WERI-Rb-1 (cell line): ENCODE data around the gene PLAGL1.

Source experiments
- DNase-seq: peaks from one replicate; pipeline ENCODE4 v3.0.0-alpha.2; 2020
- H3K27ac ChIP-seq: fragments of 250-450 bp; sonication (Bioruptor Pico); 2 replicates; pipeline ENCODE4 v1.5.1; 2020; ENCODE audit warnings: mild to moderate bottlenecking, moderate library complexity
- H3K27me3 ChIP-seq: fragments of 250-450 bp; sonication (Bioruptor Pico); 2 replicates; pipeline ENCODE4 v1.5.1; 2021; ENCODE audit warnings: mild to moderate bottlenecking, low read depth, moderate library complexity; ENCODE audit not compliant: insufficient read depth, severe bottlenecking
- H3K36me3 ChIP-seq: fragments of 250-450 bp; sonication (Bioruptor Pico); 2 replicates; pipeline ENCODE4 v1.5.1; 2020; ENCODE audit warnings: mild to moderate bottlenecking, moderate library complexity
- H3K4me3 ChIP-seq: 2 replicates; pipeline ENCODE4 v1.5.1; 2011; ENCODE audit warnings: low read depth, mild to moderate bottlenecking, control low read depth, low read length
- H3K9me3 ChIP-seq: fragments of 250-450 bp; sonication (Bioruptor Pico); 2 replicates; pipeline ENCODE4 v1.5.1; 2021; ENCODE audit warnings: mild to moderate bottlenecking, moderate library complexity; ENCODE audit not compliant: severe bottlenecking
- TF ChIP-seq, protein P1 (sequence below): IDR thresholded peaks from 2 replicates; pipeline ENCODE4 v1.5.1; 2011; ENCODE audit warnings: low read depth, mild to moderate bottlenecking, control low read depth, inconsistent platforms, low read length

The PLAGL1 gene

GRCh38 chr6:144033816-144034735 lies 26.0 kb upstream of the PLAGL1 start:
- no peaks in the 10 kb centered on the region for H3K36me3 ChIP-seq
- H3K27me3 ChIP-seq: no peaks in the 10 kb centered on the region
- no peak overlapping the region for H3K27ac ChIP-seq
- no peak for DNase-seq
- H3K4me3 ChIP-seq: no peak overlapping the region
- H3K9me3 ChIP-seq: no peaks in the 10 kb centered on the region
- TF ChIP-seq, protein P1, sequence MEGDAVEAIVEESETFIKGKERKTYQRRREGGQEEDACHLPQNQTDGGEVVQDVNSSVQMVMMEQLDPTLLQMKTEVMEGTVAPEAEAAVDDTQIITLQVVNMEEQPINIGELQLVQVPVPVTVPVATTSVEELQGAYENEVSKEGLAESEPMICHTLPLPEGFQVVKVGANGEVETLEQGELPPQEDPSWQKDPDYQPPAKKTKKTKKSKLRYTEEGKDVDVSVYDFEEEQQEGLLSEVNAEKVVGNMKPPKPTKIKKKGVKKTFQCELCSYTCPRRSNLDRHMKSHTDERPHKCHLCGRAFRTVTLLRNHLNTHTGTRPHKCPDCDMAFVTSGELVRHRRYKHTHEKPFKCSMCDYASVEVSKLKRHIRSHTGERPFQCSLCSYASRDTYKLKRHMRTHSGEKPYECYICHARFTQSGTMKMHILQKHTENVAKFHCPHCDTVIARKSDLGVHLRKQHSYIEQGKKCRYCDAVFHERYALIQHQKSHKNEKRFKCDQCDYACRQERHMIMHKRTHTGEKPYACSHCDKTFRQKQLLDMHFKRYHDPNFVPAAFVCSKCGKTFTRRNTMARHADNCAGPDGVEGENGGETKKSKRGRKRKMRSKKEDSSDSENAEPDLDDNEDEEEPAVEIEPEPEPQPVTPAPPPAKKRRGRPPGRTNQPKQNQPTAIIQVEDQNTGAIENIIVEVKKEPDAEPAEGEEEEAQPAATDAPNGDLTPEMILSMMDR: no peak

- no peak overlapping the region for H3K4me3 ChIP-seq
- no peaks in the 10 kb centered on the region for H3K36me3 ChIP-seq
- TF ChIP-seq, protein P1: no peak
- no peak overlapping the region for H3K27ac ChIP-seq
- H3K9me3 ChIP-seq: no peaks in the 10 kb centered on the region
- H3K27me3 ChIP-seq: no peaks in the 10 kb centered on the region
- no peak for DNase-seq
Observed at GRCh38 chr6:144029452-144029851, 21.4 kb upstream of the PLAGL1 start.

DNA sequence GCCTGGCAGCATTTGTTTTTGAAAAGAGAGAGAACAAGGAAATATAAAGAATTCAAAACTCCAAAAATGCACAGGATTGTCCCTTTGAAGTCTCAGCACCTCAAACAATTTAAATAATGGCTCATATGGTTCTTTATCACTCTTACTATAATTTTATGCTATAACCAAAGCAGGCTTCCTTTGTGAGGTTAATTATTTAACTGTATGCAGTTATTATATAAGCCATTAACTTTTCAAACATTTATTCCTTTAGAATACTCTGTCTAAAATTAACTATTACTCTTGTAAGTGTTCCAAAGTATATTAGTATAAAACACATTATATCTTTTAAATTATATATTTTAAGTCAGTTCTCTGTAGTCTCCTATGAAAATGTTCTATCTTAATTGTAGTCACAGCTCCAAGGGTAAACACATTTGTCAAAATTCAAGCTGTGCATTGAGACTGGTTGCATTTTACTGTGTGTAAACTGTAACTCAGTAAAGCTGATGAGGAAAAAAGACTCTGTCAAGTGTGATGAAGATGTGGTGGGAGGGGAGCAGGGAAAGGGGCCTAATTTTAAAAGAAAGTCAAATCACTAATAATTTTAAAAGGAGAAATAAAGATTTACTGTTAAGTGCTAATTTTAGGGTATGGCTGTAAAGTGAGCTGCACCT lies 20.0 kb upstream of the PLAGL1 start:
- Histone ChIP-seq H3K4me3 (no peak overlapping the region), H3K36me3 (no peaks in the 10 kb centered on the region), H3K9me3 (no peaks in the 10 kb centered on the region), H3K27me3 (no peaks in the 10 kb centered on the region), H3K27ac (no peak overlapping the region)
- DNase-seq: no peak
- TF ChIP-seq, protein P1: no peak

DNA sequence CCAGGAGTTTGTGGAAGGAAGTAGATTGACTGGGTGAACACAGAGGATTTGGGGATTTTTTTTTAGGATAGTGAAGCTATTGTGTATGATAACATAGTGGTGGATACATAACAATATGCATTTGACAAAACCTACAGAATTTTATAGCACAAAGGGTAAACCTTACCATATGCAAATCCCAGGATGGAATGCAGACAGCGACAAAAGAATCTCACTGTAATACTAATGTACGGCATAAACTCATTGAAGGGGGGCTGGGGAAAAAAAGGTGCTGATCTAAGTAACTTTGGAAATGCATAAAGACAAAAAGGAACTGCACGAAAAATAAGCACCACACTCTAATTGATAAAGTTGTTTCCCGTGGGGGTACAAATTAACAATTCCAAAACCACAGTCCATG lies 15.2 kb upstream of the PLAGL1 start:
- H3K4me3 ChIP-seq: no peak overlapping the region
- no peak for DNase-seq
- TF ChIP-seq, protein P1: no peak
- H3K27me3 ChIP-seq: no peaks in the 10 kb centered on the region
- no peaks in the 10 kb centered on the region for H3K36me3 ChIP-seq
- H3K27ac ChIP-seq: no peak overlapping the region
- H3K9me3 ChIP-seq: no peaks in the 10 kb centered on the region

DNA sequence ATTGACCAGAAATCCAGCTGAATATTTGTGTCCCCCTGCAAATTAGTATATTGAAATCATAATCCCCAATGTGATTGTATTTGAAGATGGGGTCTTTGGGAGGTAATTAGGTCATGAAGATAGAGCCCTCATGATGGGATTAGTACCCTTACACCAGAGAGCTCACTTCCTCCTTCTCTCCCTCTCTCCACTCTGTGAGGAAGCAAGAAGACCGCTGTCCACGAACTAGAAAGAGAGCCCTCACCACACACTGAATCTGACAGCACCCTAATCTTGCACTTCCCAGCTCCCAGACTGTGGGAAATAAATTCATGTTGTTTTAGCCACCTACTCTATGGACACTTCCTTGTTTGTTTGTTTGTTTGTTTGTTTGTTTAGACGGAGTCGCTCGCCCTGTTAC lies 11.9 kb upstream of the PLAGL1 start:
- Histone ChIP-seq H3K36me3 (no peaks in the 10 kb centered on the region), H3K27ac (no peak overlapping the region), H3K9me3 (no peaks in the 10 kb centered on the region), H3K27me3 (no peaks in the 10 kb centered on the region), H3K4me3 (no peak overlapping the region)
- TF ChIP-seq, protein P1: no peak
- DNase-seq: no peak
